ENCODE measurements around the gene FAF1.

GRCh38 chr1:50522691-50523342 lies 437.2 kb downstream of the FAF1 start:
- TF ChIP-seq, protein P1, sequence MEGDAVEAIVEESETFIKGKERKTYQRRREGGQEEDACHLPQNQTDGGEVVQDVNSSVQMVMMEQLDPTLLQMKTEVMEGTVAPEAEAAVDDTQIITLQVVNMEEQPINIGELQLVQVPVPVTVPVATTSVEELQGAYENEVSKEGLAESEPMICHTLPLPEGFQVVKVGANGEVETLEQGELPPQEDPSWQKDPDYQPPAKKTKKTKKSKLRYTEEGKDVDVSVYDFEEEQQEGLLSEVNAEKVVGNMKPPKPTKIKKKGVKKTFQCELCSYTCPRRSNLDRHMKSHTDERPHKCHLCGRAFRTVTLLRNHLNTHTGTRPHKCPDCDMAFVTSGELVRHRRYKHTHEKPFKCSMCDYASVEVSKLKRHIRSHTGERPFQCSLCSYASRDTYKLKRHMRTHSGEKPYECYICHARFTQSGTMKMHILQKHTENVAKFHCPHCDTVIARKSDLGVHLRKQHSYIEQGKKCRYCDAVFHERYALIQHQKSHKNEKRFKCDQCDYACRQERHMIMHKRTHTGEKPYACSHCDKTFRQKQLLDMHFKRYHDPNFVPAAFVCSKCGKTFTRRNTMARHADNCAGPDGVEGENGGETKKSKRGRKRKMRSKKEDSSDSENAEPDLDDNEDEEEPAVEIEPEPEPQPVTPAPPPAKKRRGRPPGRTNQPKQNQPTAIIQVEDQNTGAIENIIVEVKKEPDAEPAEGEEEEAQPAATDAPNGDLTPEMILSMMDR (IDR thresholded peaks at IDR 0.05; ENCODE audit: low read depth, low read length, poor library complexity, severe bottlenecking), result no peak
- no peak for TF ChIP-seq EZH2phosphoT487 (IDR thresholded peaks at IDR 0.05; ENCODE audit: borderline replicate concordance, low read length)

Data from DOHH2 (cell line).